Smooth muscle cell (in vitro differentiated cells): ENCODE measurements around the gene CREB5. TPM values are rescaled to one million over a fixed set of nuclear protein-coding genes. Genes with fewer than 3 reads are reported as not detected.

ENCODE experiments used
- DNase-seq: peaks from one replicate; lab custom pipeline; 2025; ENCODE audit not compliant: unreplicated experiment; lab: John Stamatoyannopoulos, UW
- H2AFZ ChIP-seq: fragments of 200-600 bp; sonication (generic); 2 replicates; pipeline ENCODE4 v1.6.0; 2016; ENCODE audit warnings: antibody characterized with exemption, low read depth, mild to moderate bottlenecking
- H3F3A ChIP-seq: fragments of 200-600 bp; sonication (generic); 2 replicates; pipeline ENCODE4 v1.6.0; 2017; ENCODE audit warnings: antibody characterized with exemption, low read depth
- H3K27ac ChIP-seq: fragments of 200-600 bp; sonication (generic); 2 replicates; pipeline ENCODE4 v1.5.1; 2016; ENCODE audit warnings: low read depth, mild to moderate bottlenecking
- H3K27me3 ChIP-seq: fragments of 200-600 bp; sonication (generic); 2 replicates; pipeline ENCODE4 v1.6.1; 2016; ENCODE audit warnings: low read depth, mild to moderate bottlenecking
- H3K36me3 ChIP-seq: fragments of 200-600 bp; sonication (generic); 2 replicates; pipeline ENCODE4 v1.5.1; 2016; ENCODE audit warnings: low read depth
- H3K4me1 ChIP-seq: fragments of 200-600 bp; sonication (generic); 2 replicates; pipeline ENCODE4 v1.5.1; 2016; ENCODE audit warnings: low read depth
- H3K4me2 ChIP-seq: fragments of 200-600 bp; sonication (generic); 2 replicates; pipeline ENCODE4 v1.6.0; 2016; ENCODE audit warnings: mild to moderate bottlenecking
- H3K4me3 ChIP-seq: fragments of 200-600 bp; sonication (generic); 2 replicates; pipeline ENCODE4 v1.5.1; 2016; ENCODE audit warnings: mild to moderate bottlenecking
- H3K79me2 ChIP-seq: fragments of 200-600 bp; sonication (generic); 2 replicates; pipeline ENCODE4 v1.6.0; 2016; ENCODE audit warnings: low read depth, mild to moderate bottlenecking
- H3K9ac ChIP-seq: fragments of 200-600 bp; sonication (generic); 2 replicates; pipeline ENCODE4 v1.6.0; 2016; ENCODE audit warnings: low read depth
- H3K9me3 ChIP-seq: fragments of 200-600 bp; sonication (generic); replicated peaks from 2 replicates; pipeline ENCODE4 v1.5.1; 2016; ENCODE audit warnings: low read depth
- H4K20me1 ChIP-seq: fragments of 200-600 bp; sonication (generic); 2 replicates; pipeline ENCODE4 v1.6.0; 2016; ENCODE audit warnings: low read depth
- WGBS: methylation state at CpG from one replicate; pipeline ENCODE4 v1.1.7; 2016; ENCODE audit warnings: low lambda C conversion rate; 5-methylcytosine and 5-hydroxymethylcytosine counted together
- polyA plus RNA-seq: library from polyadenylated mRNA; unstranded; fragments of >200 nt; fragmentation: Nextera tagmentation; extraction: Ambion mirVana; gene quantifications from 2 replicates; pipeline ENCODE4 v1.2.1, GENCODE V29; 2016
- total RNA-seq: library from RNA; depleted of rRNA; stranded (reverse); fragments of >200 nt; gene quantifications from 2 replicates; pipeline ENCODE4 v1.2.3, GENCODE V29; 2014
- TF ChIP-seq, protein P1 (sequence below): fragments of 200-600 bp; sonication (generic); IDR thresholded peaks from 2 replicates; pipeline ENCODE4 v1.5.1; 2017; ENCODE audit warnings: borderline replicate concordance, mild to moderate bottlenecking, antibody characterized with exemption; ENCODE audit not compliant: insufficient read depth, poor library complexity, severe bottlenecking

Gene CREB5
- total and polyA plus RNA-seq, 2 experiments from 2014 or later = 6.2 to 18.2 TPM

DNA sequence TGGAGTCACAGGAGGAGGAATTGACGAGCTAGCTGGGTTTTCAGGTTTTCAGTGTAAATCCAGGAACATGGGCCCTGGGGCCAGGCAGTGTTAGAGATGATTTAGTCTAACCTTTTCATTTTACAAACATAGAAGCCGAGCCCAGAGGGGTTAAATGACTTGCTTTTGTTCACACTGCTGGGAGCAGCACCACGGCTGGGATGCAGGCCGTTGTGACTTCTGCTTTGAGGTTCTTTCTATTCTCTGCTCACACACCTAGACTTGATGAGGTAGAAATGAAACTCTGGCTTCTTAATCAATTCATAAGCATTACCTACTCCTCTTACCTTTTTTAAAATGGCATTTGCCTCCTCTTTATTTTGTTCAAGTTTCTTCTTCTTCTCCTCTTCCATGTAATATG lies 36.4 kb downstream of the CREB5 start:
- Histone ChIP-seq H3F3A (no peaks in the 10 kb centered on the region), H3K4me3 (no peak overlapping the region), H2AFZ (no peak overlapping the region), H3K27ac (no peak overlapping the region), H3K4me2 (no peak overlapping the region), H3K9me3 (no peaks in the 10 kb centered on the region), H3K9ac (no peak overlapping the region), H3K79me2 (no peaks in the 10 kb centered on the region), H3K36me3 (no peaks in the 10 kb centered on the region), H3K4me1 (peaks cover 6% of the 10 kb centered on the region), H4K20me1 (no peaks in the 10 kb centered on the region), H3K27me3 (no peaks in the 10 kb centered on the region)
- WGBS = 80% methylated on average over 4 of the region's 4 CpGs
- no peak for DNase-seq
- TF ChIP-seq, protein P1, sequence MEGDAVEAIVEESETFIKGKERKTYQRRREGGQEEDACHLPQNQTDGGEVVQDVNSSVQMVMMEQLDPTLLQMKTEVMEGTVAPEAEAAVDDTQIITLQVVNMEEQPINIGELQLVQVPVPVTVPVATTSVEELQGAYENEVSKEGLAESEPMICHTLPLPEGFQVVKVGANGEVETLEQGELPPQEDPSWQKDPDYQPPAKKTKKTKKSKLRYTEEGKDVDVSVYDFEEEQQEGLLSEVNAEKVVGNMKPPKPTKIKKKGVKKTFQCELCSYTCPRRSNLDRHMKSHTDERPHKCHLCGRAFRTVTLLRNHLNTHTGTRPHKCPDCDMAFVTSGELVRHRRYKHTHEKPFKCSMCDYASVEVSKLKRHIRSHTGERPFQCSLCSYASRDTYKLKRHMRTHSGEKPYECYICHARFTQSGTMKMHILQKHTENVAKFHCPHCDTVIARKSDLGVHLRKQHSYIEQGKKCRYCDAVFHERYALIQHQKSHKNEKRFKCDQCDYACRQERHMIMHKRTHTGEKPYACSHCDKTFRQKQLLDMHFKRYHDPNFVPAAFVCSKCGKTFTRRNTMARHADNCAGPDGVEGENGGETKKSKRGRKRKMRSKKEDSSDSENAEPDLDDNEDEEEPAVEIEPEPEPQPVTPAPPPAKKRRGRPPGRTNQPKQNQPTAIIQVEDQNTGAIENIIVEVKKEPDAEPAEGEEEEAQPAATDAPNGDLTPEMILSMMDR = no peak

DNA sequence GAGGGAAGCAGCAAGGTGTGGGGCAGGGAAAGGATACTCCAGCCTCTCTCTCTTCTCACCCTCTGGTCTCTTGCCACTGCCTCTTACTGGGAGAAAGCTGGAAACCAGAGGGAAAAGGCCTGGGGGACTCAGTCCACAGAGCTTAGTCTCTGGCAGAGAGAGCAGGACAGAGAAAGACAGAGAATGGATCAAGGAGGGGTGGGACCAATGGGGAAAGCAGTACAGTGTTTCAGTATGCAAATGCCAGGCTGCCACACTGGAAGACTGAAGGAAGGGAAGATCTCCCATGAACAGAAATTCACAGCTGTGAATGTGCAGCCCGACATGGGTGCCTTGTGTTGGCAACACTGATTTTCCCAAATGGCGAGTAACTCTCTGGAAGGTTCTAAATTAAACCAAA lies 40.4 kb downstream of the CREB5 start:
- H3K4me2 ChIP-seq = no peak overlapping the region
- TF ChIP-seq, protein P1 = no peak
- H3K27me3 ChIP-seq = no peaks in the 10 kb centered on the region
- no peaks in the 10 kb centered on the region for H3K79me2 ChIP-seq
- no peak overlapping the region for H3K27ac ChIP-seq
- H4K20me1 ChIP-seq = no peaks in the 10 kb centered on the region
- no peak for DNase-seq
- peaks cover 6% of the 10 kb centered on the region for H3K4me1 ChIP-seq
- no peaks in the 10 kb centered on the region for H3K36me3 ChIP-seq
- H3K9ac ChIP-seq = no peak overlapping the region
- 63% methylated on average over 2 of the region's 2 CpGs for WGBS
- H2AFZ ChIP-seq = no peak overlapping the region
- H3K4me3 ChIP-seq = no peak overlapping the region
- no peaks in the 10 kb centered on the region for H3K9me3 ChIP-seq
- no peaks in the 10 kb centered on the region for H3F3A ChIP-seq

DNA sequence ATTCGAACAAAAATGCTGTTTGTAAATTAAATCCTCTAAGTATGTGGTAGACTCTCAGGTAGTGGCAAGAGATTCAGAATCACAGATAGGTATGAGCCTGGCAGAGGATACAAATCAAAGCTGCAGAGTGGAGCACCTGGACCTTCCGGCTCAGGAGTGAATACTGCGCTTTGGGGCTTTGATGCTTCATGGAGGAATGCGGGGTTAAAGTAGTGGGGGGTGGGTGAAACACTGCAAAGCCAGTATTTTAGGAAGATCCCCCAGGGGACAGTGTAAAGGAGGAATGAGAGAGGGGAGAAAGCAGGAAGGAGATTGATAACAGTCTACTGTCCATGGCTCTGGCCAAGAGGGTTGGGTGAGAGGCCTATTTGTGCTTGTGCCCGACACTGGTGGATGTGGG lies 43.2 kb downstream of the CREB5 start:
- no peak overlapping the region for H3K4me3 ChIP-seq
- 87% methylated on average over 5 of the region's 5 CpGs for WGBS
- no peak overlapping the region for H2AFZ ChIP-seq
- H3K27me3 ChIP-seq = no peaks in the 10 kb centered on the region
- H3K27ac ChIP-seq = no peak overlapping the region
- DNase-seq = no peak
- no peak overlapping the region for H3K4me2 ChIP-seq
- TF ChIP-seq, protein P1 = no peak
- no peaks in the 10 kb centered on the region for H3K79me2 ChIP-seq
- no peaks in the 10 kb centered on the region for H3F3A ChIP-seq
- no peaks in the 10 kb centered on the region for H3K9me3 ChIP-seq
- H3K4me1 ChIP-seq = peaks cover 6% of the 10 kb centered on the region
- H4K20me1 ChIP-seq = no peaks in the 10 kb centered on the region
- no peaks in the 10 kb centered on the region for H3K36me3 ChIP-seq
- no peak overlapping the region for H3K9ac ChIP-seq

DNA sequence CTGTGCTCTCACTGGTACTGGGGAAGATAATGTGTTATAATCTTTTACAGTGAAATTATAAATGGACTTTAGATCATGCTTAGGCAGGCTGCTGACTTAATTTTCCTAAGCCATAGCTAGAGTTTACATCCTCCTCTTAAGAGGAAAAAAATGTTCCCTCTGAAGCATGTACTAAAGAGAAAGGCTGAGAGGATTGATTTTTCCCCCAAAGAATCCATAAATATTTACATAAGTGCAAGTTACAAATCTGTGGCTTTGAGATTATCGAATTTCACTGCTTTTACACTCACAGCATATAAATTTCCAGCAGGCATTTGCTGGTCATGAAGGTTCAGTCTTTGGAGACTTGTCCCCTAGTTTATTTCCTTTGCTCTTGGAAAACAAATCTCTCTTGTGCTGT lies 43.7 kb downstream of the CREB5 start:
- no peak overlapping the region for H3K4me2 ChIP-seq
- 68% methylated on average over 1 of the region's 1 CpG for WGBS
- H3K79me2 ChIP-seq = no peaks in the 10 kb centered on the region
- H3K27ac ChIP-seq = no peak overlapping the region
- no peak for DNase-seq
- H3K9ac ChIP-seq = no peak overlapping the region
- TF ChIP-seq, protein P1 = no peak
- no peaks in the 10 kb centered on the region for H3K9me3 ChIP-seq
- H3K27me3 ChIP-seq = no peaks in the 10 kb centered on the region
- H3K36me3 ChIP-seq = no peaks in the 10 kb centered on the region
- no peak overlapping the region for H2AFZ ChIP-seq
- peaks cover 6% of the 10 kb centered on the region for H3K4me1 ChIP-seq
- H4K20me1 ChIP-seq = no peaks in the 10 kb centered on the region
- H3K4me3 ChIP-seq = no peak overlapping the region
- no peaks in the 10 kb centered on the region for H3F3A ChIP-seq
